Measurements from ENCODE around the gene FOXF2.

FOXF2 gene

GRCh38 chr6:1407499-1407990 lies 18.2 kb downstream of the FOXF2 start:
- DNase-seq: no peak

DNA sequence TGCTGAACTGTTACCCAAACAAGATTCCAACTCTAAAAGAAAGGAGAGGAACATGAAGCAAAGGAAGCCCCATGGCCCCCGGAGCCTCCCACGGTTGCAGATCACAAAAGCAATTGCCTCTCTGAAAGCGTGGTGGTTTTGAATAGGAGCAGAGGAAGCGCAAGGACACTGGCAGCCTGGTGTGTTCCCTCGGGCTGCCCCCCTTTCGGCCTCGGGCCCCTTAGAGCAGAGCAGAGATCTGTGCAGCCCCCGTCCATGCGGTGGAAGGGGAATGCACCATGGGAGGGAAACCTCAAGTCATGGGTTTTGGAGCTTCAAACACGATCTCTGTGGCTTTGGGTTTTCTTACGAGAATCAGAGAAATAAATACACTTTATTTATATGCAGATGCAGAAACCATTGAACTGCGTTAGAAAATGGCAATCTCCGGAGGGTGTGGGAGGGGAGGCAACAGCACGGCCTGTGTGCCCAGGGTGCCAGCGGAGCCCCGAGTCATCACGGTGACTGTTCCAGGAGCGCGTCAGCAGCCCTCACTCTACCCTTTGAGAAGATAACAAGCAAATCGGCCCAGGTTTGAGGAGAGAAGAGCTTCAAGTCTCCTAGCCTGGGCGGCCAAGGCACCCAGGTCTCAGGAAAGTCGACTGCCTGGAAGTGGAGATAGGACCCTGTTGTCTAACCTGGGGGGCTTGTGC lies 20.5 kb downstream of the FOXF2 start:
- no peak for DNase-seq

GRCh38 chr6:1412901-1413300 lies 23.5 kb downstream of the FOXF2 start:
- no peak for DNase-seq

DNA sequence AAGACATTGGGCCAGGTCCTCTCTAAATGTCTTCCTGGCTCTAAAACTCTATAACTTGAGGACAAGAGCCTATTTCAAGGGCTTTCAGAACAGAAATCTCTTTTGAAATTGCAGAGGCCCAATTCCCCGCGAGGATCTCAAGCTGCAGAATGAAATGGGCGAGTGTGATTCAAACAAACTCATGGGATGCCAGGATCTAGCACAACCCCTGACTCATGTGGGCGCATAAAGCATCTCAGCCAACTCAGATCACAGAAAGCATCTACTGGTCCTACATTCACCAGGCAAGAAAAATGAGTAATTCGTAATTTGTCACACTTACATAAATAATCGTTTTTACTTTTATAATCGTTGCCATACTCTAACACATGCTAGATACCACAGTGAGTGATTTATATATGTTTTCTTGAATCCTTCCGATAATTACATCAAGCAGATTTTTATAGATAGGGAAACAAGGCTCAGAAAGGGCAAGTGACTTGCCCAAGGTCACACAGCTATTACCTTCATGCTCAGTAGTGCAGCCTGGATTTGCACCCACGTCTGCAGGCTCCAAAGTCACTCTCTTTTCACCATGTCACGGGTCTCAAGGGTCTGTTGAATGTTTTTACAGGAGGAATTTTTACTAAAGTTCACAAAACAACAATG lies 26.2 kb downstream of the FOXF2 start:
- no peak for DNase-seq

DNA sequence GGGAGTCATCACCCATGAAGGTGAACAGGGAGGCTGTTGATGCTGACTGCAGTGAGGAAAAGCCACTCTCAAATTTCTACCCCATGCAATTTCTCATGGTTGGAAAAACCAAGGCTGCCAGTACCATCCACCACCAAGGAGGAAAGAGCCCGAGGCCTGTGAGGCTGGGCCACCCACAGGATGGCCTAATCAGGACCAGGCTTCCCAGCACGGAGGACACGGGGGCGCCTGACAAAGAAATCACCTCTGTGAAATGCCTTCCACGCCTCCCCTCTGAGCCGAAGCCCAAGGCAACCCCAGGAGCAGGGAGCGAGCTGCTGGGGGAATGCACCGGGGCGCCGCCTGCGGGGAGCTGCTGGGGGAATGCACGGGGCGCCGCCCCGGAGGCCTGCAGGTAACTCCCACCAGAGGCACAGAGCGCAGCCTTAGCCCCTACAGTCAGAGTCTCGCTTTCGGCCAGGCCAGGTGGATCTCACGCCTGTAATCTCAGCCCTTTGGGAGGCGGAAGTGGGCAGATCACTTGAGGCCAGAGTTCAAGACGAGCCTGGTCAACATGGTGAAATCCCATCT lies 26.9 kb downstream of the FOXF2 start:
- no peak for DNase-seq

DNA sequence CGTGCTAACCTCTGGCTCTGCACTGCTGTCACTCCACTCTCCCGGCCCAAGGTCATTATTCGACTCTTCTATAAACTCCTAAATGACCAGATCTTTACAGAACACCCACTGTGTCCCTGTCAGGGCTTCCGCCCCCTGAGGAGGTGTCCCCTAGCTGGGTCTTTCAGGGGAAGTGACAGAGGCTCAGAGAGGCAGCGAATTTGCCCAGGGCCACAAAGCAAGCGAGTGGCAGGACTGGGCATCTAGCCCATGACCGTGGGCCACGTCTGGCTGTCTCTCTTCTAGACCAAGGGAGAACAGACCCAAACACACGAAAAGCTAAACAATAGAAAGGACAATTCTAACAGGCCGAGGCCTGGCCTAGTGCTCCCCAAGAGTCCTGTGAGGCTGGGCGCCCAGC lies 27.4 kb downstream of the FOXF2 start:
- no peak for DNase-seq

DNA sequence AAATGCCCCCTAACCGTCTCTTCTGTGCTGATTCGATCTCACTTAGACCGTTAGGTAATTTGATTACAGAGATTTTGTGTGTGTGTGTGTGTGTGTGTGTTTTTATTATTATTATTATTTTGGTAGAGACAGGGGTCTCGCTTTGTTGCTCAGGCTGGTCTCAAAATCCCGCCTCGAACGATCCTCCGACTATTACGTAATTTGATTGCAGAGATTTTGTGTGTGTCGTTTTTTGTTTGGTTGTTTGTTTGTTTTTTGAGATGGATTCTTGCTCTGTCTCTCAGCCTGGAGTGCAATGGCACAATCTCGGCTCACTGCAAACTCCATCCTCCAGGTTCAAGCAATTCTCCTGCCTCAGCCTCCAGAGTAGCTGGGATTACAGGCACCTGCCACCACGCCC lies 28.3 kb downstream of the FOXF2 start:
- DNase-seq: no peak

DNA sequence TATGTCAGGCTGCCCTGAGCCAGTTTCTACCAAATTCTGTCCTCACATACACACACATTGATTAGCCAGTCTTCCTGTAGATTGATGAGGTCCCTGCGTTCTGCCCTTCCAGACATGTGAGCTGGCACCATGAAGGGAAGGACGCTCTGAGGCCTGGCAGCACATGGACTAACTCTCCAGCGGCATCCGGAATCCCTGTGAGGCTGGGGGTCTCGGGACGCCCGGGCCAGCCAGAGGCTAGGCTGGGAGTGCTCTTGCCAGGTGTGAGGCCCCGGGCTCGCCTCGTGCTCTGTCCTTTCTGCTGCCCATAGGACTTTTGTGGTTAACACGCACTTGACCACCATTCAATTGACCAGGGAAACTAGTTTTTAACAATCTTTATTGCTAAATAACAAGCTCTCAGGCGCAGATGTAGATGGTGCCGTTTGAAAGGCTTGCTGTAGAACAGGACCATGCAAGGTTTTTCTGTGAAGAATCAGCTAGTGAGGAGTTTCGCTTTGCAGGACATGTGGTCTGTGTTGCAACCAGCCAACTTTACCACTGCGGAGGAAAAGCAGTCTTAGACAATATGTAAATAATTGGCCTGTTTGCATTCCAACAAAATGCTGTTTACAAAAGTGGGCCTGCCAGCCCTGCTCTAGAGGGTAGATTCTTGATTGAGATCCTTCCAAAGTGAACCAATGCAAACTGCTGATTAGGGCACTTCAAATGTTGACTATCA lies 29.3 kb downstream of the FOXF2 start:
- no peak for DNase-seq

GRCh38 chr6:1420382-1420781 lies 31.0 kb downstream of the FOXF2 start:
- DNase-seq: no peak

DNA sequence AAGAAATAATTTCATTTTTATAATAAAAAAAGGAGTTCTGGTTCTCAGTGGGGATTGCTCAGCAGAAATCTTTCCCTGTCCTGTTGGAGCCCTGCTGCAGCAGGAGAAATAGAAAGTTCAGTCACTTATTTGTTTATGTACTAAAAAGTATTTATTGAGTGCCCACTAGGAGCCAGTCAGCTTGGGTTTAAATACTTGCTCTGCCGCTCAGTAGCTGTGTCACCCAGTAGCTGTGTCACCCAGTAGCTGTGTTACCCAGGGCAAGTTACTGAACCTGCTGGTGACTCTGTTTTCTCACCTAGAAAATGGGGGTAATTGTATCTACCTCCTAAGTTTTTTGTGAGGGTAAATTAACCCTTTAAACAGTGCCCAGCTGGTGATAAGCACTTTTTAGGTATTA lies 32.9 kb downstream of the FOXF2 start:
- no peak for DNase-seq

DNA sequence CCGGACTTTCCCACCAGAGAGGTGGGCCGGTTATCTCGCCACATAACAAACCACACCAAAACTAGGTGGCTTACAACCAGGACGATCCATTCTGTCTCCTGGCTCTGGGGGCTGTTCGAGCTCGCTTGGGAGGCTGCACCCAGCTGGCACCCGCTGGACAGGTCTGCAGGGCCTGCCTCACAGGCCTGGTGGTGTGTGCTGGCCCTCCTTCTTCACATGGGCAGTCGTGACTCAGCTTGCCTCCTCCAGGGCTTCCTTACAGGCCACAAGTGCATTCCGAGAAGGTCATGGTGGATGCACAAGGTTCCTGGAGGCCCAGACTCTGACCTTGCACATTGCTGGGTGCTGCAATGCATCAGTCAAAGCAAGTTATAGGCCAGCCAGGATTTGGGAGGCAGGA lies 34.2 kb downstream of the FOXF2 start:
- DNase-seq: no peak

DNA sequence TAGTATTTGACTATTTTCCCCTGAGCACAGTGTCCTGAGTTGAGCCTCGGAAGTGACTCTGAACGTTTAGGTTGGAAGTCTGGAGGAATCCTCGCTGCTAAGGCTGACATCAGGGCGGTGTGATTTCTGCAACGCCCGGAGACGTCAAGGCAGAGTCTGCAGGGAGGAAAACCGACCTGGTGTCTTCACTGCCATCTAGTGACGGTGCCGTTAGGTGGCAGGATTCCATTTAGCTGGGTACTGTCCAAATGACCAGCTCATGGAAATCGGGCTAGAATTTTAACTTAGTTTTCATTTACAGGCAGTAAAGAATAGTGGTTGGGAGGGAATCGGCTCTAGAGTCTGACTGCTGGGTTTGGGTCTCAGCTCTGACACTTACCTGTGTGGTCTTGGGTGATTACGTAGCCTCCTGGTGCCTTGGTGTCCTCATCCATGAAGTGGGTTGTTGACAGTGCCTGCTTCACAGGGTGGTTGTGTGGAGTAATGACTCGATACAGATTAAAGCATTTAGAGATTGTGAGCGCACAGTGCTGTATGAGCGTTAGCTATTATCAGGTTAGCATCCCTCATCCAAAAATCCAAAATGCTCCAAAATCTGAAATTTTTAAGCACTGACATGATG lies 35.0 kb downstream of the FOXF2 start:
- DNase-seq: no peak

DNA sequence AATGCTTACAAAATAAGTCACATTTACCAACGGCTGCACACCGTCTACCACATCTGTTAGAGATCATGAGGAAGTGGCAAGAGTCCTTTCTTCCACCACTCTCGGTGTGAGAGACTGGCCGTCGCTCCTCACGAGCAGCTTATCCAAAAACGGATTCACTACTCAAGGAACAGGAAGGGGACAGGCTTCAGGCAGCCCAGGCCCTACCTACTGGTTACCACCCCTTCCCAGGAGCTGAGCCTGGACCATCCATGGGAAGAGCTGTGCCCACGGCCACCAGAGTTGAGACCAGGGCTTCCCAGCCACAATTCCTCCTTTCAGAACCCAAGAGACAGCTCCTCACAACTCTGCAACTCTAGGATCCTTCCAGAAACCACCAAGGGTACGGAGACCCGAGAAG lies 37.0 kb downstream of the FOXF2 start:
- DNase-seq: no peak

GRCh38 chr6:1435806-1436205 lies 46.4 kb downstream of the FOXF2 start:
- no peak for DNase-seq

DNA sequence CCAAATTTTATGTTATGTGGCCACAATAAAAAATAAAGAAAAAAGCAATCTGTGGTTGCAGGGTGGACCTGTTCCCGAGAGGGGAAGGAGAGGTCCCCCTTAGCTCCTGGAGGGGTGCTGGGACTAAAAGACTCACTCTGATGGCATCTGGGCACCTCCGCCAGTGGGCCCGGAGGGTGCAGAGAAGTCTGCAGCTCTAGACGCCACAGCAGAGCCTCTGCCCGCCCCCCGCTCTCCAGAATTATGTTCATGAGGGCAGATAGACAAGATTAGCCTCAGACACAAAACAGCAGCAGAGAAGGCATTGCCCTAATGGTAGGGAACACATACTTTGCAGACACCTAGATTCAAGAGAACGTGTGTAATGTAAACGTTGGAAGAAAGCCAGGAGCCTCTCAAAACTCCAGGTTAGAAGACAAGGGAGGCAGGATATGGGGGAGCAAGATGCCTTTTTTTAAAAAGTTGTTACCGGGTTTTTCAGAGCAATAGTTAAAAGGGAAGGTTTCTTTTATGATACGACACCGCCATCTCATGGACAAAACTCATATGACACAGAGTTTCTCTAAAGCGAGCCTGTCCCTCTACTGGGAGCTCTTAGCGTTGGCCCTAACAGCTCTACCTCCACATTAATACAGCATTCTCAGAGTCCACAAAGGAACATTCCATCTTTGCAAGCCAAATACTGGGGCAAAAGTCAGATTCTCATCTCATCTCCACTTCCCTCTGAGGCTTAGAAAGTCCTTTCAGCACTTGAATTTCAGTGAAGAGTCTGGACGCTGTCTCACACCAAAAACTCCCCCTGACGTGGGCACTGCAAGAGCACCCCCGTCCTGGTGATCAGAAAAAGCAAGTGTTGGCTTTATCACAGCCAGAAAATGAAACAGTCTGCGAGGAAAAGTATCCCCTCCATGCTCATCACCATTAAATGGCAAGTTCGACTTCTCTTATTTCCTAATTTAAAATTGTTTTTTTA lies 47.2 kb downstream of the FOXF2 start:
- DNase-seq: peak; percentile 51

DNA sequence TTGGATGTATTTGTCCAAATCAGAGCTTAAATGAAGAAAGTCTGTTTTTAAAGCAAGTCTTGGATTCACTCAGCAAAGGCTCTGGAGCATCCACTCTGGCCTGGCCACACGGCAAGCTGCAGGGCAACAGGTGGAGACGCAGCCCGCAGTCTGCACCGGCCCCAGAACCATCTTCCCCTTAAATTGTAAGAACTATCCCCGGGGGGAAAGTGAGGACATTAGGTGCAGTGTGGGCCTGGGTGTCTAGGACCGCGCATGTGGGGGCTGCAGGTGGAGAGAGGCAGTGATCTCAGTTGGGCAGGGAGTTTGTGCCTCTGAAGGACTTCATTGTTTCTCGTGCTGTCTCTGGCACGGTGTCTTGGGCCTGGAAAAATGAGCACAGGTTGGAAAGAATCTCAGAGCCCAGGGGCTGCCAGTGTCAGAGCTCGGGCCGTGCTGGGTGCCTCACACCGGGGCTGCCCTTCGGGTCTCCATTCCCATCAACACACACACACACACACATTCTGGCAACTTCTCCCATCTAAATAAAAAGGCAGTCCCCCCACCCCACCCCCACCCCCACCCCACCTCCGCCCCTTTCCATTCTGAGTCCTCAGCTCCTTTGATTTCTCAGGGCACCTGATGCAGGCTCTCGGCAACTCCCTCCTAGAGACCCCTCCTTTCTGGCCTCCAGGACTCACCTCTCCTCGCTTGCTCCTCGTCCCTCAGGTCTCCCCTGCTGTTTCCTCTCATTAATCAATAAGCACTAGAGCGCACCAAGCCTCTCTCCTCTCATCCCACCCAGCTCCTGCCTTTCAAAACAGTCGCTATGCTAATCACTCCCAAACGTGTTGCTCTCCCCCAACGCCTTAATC lies 48.4 kb downstream of the FOXF2 start:
- DNase-seq: no peak

- no peak for DNase-seq
Measured at GRCh38 chr6:1438471-1438881, 49.1 kb downstream of the FOXF2 start.

GRCh38 chr6:1439349-1439748 lies 50.0 kb downstream of the FOXF2 start:
- DNase-seq: no peak

DNA sequence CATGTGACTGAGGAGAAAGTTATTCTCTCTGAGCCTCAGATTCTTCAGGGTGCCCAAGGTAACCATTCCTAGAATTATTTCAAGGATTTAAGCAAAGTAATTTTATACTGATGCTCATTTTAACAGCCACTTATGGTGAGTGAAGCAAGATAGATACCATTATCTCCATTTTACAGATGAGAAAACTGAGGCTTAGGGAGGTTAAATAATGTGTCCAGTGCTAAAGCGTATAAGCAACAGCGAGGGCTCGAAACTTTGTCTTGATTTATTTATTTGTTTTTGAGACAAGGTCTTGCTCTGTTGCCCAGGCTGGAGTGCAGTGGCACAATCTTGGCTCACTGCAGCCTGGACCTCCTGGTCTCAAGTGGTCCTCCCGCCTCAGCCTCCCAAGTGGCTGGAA lies 53.6 kb downstream of the FOXF2 start:
- DNase-seq: no peak

Data from right kidney (tissue), 1 donor.